Activated T-cell treated with anti-CD3 and anti-CD28 coated beads, Interleukin-2, amount 50 U/mL, for 72 hours (primary cell): ENCODE measurements around the gene SMAD1. TPM values are rescaled to one million over a fixed set of nuclear protein-coding genes. Genes with fewer than 3 reads are reported as not detected.

Experiments
- ATAC-seq, 2 donors: fragments of 150-1000 bp; cut with Tn5 transposase; replicated peaks in 1 of 2; 2 replicates each; pipeline ENCODE4 v1.10.0; 2021; ENCODE audit warnings: moderate library complexity in 2 of 2, mild to moderate bottlenecking in 1 of 2
- DNase-seq, 2 donors: peaks; one replicate each; pipeline ENCODE4 v3.0.0; 2021 to 2022; ENCODE audit warnings: mixed read lengths in 1 of 2
- H3K27ac Mint-ChIP-seq: one replicate; pipeline ENCODE4 v1.8.0; 2022; ENCODE audit warnings: mild to moderate bottlenecking, moderate library complexity, mixed read lengths
- H3K27me3 Mint-ChIP-seq: one replicate; pipeline ENCODE4 v1.8.0; 2022; ENCODE audit warnings: low read depth, mixed read lengths
- H3K36me3 Mint-ChIP-seq, 2 donors: one replicate each; pipeline ENCODE4 v1.8.0; 2022; ENCODE audit warnings: mixed read lengths in 2 of 2, mild to moderate bottlenecking in 1 of 2; ENCODE audit not compliant: insufficient read depth in 2 of 2
- H3K4me1 Mint-ChIP-seq: one replicate; pipeline ENCODE4 v1.8.0; 2022; ENCODE audit warnings: low read depth, mixed read lengths
- H3K4me3 Mint-ChIP-seq, 2 donors: one replicate each; pipeline ENCODE4 v1.8.0; 2022; ENCODE audit warnings: mild to moderate bottlenecking in 2 of 2, mixed read lengths in 2 of 2, moderate library complexity in 2 of 2
- H3K9me3 Mint-ChIP-seq, 2 donors: one replicate each; pipeline ENCODE4 v1.8.0; 2022; ENCODE audit warnings: mixed read lengths in 2 of 2
- total RNA-seq, 2 donors: library from RNA; stranded (reverse); gene quantifications; one replicate each; pipeline ENCODE4 v1.2.3, GENCODE V29; 2022

SMAD1 gene
- total RNA-seq, 2 donors from 2014 or later, result 3.1 to 9.1 TPM

DNA sequence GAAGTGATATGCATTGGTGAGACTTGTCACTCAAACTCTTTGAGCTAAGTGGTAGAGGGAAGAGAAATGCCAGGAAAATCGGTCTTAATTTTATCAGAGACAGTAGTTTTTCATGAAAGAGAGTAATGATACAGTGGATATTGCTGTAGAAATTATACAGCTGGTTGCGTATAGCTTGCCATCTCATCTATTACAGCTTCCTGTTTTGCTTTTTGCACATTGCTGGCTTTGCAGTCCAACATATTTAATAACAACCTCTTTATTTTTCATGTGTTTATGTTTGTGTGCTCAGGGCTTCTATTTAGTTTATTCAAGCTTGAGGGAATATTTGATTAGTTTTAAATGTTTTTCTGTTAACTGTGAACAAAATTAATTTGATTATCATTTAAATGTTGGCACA, 11.5 kb downstream of the SMAD1 start:
- Mint-ChIP-seq H3K4me3 (no peak overlapping the region), H3K27me3 (peaks cover 12% of the 10 kb centered on the region), H3K9me3 (no peaks in the 10 kb centered on the region), H3K36me3 (no peaks in the 10 kb centered on the region), H3K4me1 (no peaks in the 10 kb centered on the region), H3K27ac (no peak overlapping the region)
- DNase-seq (no peak), ATAC-seq (no peak)

DNA sequence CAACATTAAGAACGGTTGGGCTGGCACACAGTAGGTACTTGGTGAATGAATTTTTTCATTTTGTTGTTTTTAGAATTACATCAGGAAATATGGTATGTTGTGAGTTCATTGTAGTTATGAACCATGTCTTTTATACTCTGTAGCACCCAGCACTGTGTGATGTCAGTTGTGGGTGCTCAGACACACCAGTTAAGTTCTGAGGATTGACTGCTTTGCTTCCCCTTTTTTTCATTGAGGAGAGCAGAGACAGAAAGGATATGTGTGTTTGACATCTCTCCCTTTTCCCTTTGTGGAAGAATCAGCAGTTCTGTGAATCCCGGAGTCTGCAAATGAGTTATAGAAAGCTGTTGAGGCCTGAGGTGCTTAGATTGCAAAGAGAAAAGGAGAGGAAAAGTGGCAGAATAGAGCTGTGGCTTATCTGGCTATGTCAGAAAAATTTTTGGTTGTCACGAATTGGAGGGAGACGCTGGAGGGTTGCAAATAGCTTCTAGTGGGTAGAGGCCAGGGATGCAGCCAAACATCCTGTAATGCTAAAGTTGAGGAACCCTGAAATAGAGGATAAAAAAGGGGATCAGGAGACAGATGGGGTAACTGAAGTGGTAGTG, 13.1 kb downstream of the SMAD1 start:
- Mint-ChIP-seq H3K4me1 (no peaks in the 10 kb centered on the region), H3K4me3 (no peak overlapping the region), H3K9me3 (no peaks in the 10 kb centered on the region), H3K36me3 (no peaks in the 10 kb centered on the region), H3K27ac (no peak overlapping the region), H3K27me3 (peaks cover 12% of the 10 kb centered on the region)
- DNase-seq (no peak), ATAC-seq (no peak)

- Mint-ChIP-seq H3K27me3 (peaks cover 18% of the 10 kb centered on the region), H3K4me3 (no peak overlapping the region), H3K27ac (no peak overlapping the region), H3K36me3 (no peaks in the 10 kb centered on the region), H3K9me3 (no peaks in the 10 kb centered on the region), H3K4me1 (no peaks in the 10 kb centered on the region)
- no peak for ATAC-seq
- no peak for DNase-seq
Observed at GRCh38 chr4:145496292-145496691, 14.6 kb downstream of the SMAD1 start.

DNA sequence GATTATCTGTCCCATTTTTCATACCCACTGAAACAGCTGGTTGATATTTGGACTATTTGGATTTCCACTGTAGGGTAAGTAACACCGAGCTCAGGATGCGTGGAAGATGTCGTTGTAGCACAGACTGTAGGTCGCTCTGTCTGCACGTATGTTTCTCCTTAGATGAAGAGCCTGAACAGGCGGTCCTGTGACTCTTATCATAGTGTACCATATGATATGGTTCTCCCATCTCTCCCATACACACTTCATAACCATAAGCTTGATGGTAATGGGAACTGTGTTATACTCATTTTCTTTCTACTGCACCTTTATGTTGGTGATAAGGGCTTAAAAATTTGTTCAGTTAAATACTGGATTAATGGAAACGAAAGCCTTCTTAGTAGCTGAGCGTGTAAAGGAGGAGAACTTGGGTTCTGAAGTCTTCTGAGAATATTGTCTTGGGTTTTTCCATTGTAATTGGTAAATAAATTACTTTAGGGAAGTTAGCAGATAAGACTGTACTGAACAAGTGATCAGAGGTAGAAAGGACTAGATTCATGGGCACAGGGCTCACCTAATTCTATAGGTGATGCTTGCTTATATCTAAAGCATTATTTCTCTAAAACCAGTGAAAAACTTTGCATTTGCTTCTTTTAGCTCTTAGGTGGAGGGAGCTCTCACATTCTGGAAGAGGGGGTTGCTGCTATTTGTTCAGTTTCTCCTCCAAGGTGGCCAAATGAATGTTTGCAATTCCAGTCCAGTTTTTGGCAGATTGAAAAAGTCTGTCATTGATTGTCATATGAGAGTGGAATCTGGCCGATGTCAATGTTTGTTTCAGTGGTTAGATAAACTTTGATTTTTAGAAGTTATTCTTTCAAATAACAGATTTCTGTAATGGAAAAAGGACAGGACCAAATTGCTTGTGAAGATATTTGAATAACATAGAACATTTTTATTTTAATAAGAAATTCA, 15.8 kb downstream of the SMAD1 start:
- Mint-ChIP-seq H3K4me1 (no peaks in the 10 kb centered on the region), H3K27ac (no peak overlapping the region), H3K9me3 (no peaks in the 10 kb centered on the region), H3K36me3 (no peaks in the 10 kb centered on the region), H3K27me3 (peaks cover 18% of the 10 kb centered on the region), H3K4me3 (no peak overlapping the region)
- no peak for ATAC-seq
- no peak for DNase-seq

DNA sequence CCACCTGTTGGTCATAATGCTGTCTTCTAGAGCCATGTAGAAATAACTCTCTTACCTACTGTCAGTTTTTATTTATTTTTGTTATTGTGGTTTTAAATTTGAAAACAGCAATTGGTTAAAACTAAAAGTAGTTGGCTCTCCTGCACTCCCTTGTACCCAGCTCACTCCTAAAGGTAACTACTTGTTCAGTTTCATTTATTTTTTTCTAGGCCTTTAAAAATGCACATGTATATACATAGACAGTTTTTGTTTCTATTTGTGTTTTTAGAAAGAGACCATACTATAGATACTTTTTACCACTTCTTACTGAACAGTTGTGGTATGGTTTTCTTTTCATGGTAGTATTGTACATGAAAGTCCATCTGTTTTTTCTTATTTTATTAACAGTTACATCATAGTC, 16.8 kb downstream of the SMAD1 start:
- H3K4me1 Mint-ChIP-seq, result no peaks in the 10 kb centered on the region
- no peak overlapping the region for H3K27ac Mint-ChIP-seq
- H3K9me3 Mint-ChIP-seq, result no peaks in the 10 kb centered on the region
- no peaks in the 10 kb centered on the region for H3K36me3 Mint-ChIP-seq
- no peak overlapping the region for H3K4me3 Mint-ChIP-seq
- DNase-seq (no peak), ATAC-seq (no peak)
- H3K27me3 Mint-ChIP-seq, result peaks cover 13% of the 10 kb centered on the region

GRCh38 chr4:145501051-145501660, 19.5 kb downstream of the SMAD1 start:
- H3K27me3 Mint-ChIP-seq, result peaks cover 6% of the 10 kb centered on the region
- H3K4me1 Mint-ChIP-seq, result no peaks in the 10 kb centered on the region
- ATAC-seq, result no peak

GRCh38 chr4:145502809-145503208, 21.2 kb downstream of the SMAD1 start:
- no peaks in the 10 kb centered on the region for H3K36me3 Mint-ChIP-seq
- no peak for ATAC-seq
- no peak for DNase-seq
- peaks cover 6% of the 10 kb centered on the region for H3K27me3 Mint-ChIP-seq
- H3K9me3 Mint-ChIP-seq, result no peaks in the 10 kb centered on the region
- no peak overlapping the region for H3K4me3 Mint-ChIP-seq
- no peak overlapping the region for H3K27ac Mint-ChIP-seq
- no peaks in the 10 kb centered on the region for H3K4me1 Mint-ChIP-seq

More at GRCh38 chr4:145501051-145501660, 19.5 kb downstream of the SMAD1 start:
- no peaks in the 10 kb centered on the region for H3K9me3 Mint-ChIP-seq
- H3K4me3 Mint-ChIP-seq, result no peak overlapping the region
- no peak for DNase-seq
- no peaks in the 10 kb centered on the region for H3K36me3 Mint-ChIP-seq
- no peak overlapping the region for H3K27ac Mint-ChIP-seq

GRCh38 chr4:145503486-145504072, 21.9 kb downstream of the SMAD1 start:
- H3K27ac Mint-ChIP-seq, result no peak overlapping the region
- no peaks in the 10 kb centered on the region for H3K4me1 Mint-ChIP-seq
- no peaks in the 10 kb centered on the region for H3K9me3 Mint-ChIP-seq
- H3K27me3 Mint-ChIP-seq, result peaks cover 6% of the 10 kb centered on the region
- H3K4me3 Mint-ChIP-seq, result no peak overlapping the region
- ATAC-seq (no peak), DNase-seq (no peak)
- no peaks in the 10 kb centered on the region for H3K36me3 Mint-ChIP-seq

DNA sequence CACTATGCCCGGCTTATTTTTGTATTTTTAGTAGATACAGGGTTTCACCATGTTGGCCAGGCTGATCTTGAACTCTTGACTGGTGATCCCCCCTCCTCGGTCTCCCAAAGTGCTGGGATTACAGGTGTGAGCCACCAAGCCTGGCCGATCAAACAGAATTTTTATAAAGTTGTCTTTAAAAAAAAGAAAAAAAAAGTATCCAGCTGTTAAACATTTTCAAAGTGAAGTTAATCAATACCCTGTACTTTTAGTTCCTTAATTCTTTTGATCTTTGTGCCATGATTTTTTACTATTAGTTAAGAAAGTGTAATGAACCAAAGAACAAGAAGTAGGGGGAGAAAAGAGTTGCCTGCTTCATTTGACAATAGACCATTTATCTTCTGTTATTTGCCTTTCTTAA, 24.3 kb downstream of the SMAD1 start:
- no peaks in the 10 kb centered on the region for H3K36me3 Mint-ChIP-seq
- DNase-seq (no peak), ATAC-seq (no peak)
- H3K27me3 Mint-ChIP-seq, result no peaks in the 10 kb centered on the region
- H3K27ac Mint-ChIP-seq, result no peak overlapping the region
- H3K4me3 Mint-ChIP-seq, result no peak overlapping the region
- H3K9me3 Mint-ChIP-seq, result no peaks in the 10 kb centered on the region
- H3K4me1 Mint-ChIP-seq, result no peaks in the 10 kb centered on the region

DNA sequence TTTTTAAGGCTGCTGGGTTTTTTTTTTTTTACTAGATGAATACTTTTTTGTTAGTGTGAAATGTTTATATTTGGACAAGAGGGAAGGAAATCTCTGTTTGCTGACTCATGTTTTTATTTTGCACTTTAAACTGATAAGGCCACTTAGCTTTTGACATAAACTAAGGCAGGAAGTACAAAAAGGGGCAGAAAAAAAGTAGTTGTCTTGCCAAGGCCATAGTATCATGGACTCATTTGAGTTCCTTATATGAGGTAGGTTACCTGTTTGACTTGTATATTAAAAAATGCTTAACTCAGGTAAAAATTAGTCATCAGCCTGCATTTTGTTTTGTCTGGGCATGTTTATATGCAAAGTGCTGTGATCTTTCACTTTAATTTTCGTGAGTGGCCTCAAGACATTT, 26.0 kb downstream of the SMAD1 start:
- ATAC-seq (no peak), DNase-seq (no peak)
- Mint-ChIP-seq H3K36me3 (peaks cover 3 to 11% of the 10 kb centered on the region in 2 donors), H3K4me3 (no peak overlapping the region), H3K27me3 (no peaks in the 10 kb centered on the region), H3K27ac (no peak overlapping the region), H3K4me1 (no peaks in the 10 kb centered on the region), H3K9me3 (peaks cover 6% of the 10 kb centered on the region in 2 donors)

DNA sequence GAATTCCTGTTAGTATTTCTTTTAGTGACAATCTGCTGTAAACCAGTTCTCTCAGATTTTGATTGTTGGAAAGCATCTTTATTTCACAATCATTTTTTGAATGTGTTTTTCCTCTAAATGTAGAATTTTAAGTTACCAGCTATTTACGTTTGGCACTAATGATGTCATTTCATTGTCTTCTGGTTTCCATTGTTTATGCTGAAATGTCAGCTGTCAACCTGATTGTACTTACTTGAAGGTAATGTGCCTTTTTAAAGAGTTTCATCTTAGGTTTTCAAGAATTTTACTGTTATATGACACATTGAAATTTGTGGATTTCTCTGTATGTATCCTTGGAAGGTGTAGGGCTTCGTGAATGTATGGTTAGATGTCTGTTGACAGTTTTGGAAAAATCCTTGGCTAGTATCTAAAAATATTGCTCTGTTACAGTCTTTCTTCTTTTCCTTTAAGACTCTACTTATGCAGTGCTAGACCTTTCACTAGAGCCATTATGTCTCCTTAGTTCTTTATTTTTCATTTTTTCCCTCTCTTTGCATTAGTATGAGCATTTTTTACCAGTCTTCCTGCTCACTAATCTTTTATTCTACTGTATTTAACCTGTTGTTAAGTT, 30.4 kb downstream of the SMAD1 start:
- DNase-seq, result no peak
- Mint-ChIP-seq H3K9me3 (peaks cover 6 to 9% of the 10 kb centered on the region in 2 donors), H3K4me1 (no peaks in the 10 kb centered on the region), H3K36me3 (peaks cover 6 to 15% of the 10 kb centered on the region in 2 donors), H3K27me3 (no peaks in the 10 kb centered on the region), H3K4me3 (no peak overlapping the region), H3K27ac (no peak overlapping the region)
- ATAC-seq, result no peak

DNA sequence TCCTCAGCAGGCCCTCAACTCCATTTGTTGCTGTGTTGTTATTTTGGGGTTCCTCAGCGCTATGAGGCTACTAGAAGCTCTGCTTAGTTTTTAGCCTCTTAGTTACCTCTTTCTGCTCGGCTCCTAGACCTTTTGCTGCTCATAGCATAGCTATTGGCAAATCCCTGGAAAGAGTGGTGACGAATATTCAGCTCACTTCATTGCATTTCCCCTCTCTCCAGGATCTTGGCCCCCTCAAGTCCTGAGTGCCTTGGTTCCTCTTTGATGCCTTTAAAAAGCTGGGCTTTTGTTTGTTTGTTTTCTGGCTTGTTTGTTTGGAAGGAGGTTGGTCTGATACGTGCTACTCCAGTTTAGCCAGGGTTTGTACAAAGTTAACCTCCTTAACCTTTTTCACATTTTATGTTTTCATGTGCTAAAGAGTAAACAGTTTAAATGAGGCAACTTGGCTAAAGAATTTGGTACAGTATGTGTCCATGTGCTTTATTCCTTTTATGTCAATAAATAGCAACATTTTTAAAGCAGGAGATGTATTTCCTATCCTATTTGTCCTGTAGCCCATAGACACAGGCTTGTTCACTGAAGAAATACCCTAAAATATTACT, 31.5 kb downstream of the SMAD1 start:
- H3K36me3 Mint-ChIP-seq, result peaks cover 6 to 15% of the 10 kb centered on the region in 2 donors
- DNase-seq (no peak), ATAC-seq (no peak)
- no peak overlapping the region for H3K27ac Mint-ChIP-seq
- H3K4me3 Mint-ChIP-seq, result no peak overlapping the region
- H3K9me3 Mint-ChIP-seq, result peaks cover 6 to 9% of the 10 kb centered on the region in 2 donors
- H3K27me3 Mint-ChIP-seq, result no peaks in the 10 kb centered on the region
- H3K4me1 Mint-ChIP-seq, result no peaks in the 10 kb centered on the region
